Nephron progenitor cell (in vitro differentiated cells): ENCODE data around the gene GJB4.

ENCODE experiments used
- DNase-seq: peaks from one replicate; pipeline ENCODE4 v3.0.0; 2021
- H3K27ac Mint-ChIP-seq: 2 replicates; pipeline ENCODE4 v1.8.0; 2021; ENCODE audit warnings: mild to moderate bottlenecking, moderate library complexity, mixed read lengths
- H3K27me3 Mint-ChIP-seq: 2 replicates; pipeline ENCODE4 v1.8.0; 2021; ENCODE audit warnings: mild to moderate bottlenecking, low read depth, mixed read lengths; ENCODE audit not compliant: poor library complexity
- H3K36me3 Mint-ChIP-seq: 2 replicates; pipeline ENCODE4 v1.8.0; 2021; ENCODE audit warnings: low read depth, mixed read lengths
- H3K4me1 Mint-ChIP-seq: 2 replicates; pipeline ENCODE4 v1.8.0; 2021; ENCODE audit warnings: mixed read lengths
- H3K4me3 Mint-ChIP-seq: 2 replicates; pipeline ENCODE4 v1.8.0; 2021; ENCODE audit warnings: mild to moderate bottlenecking, moderate library complexity, mixed read lengths
- H3K9me3 Mint-ChIP-seq: 2 replicates; pipeline ENCODE4 v1.8.0; 2021; ENCODE audit warnings: mild to moderate bottlenecking, moderate library complexity, mixed read lengths
- CTCF ChIP-seq: fragments of 200-600 bp; sonication (generic); IDR thresholded peaks from 2 replicates; pipeline ENCODE4 v1.5.0; 2021; ENCODE audit warnings: antibody characterized with exemption

GJB4 gene

DNA sequence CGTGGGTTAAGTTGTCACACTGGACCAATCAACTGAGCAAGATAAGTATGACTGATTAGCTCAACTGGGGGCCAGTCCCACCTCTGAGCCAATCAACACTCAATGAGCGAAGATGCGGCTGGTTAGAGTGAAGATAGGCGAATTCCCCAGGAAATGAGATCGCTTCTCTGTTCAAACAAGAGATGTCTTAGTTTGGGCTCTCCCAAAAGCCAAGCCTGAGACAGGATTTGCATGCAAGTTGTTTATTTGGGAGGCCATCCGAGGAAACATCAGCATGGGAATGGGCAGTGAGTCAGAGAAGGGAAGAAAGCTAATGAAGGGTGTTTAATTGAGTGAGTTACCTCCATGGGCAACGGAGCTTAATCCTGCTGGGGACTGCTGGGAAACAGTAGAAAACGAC lies 9.5 kb upstream of the GJB4 start:
- DNase-seq = no peak
- no peak for TF ChIP-seq CTCF
- Mint-ChIP-seq H3K27me3 (peaks cover 31% of the 10 kb centered on the region), H3K4me1 (no peaks in the 10 kb centered on the region), H3K36me3 (no peaks in the 10 kb centered on the region), H3K27ac (no peak overlapping the region), H3K4me3 (no peak overlapping the region), H3K9me3 (no peaks in the 10 kb centered on the region)

GRCh38 chr1:34750610-34751009 lies 8.9 kb upstream of the GJB4 start:
- no peaks in the 10 kb centered on the region for H3K36me3 Mint-ChIP-seq
- no peaks in the 10 kb centered on the region for H3K4me1 Mint-ChIP-seq
- peaks cover 28% of the 10 kb centered on the region for H3K27me3 Mint-ChIP-seq
- H3K27ac Mint-ChIP-seq = no peak overlapping the region
- TF ChIP-seq CTCF = no peak
- no peak overlapping the region for H3K4me3 Mint-ChIP-seq
- DNase-seq = no peak
- H3K9me3 Mint-ChIP-seq = no peaks in the 10 kb centered on the region

GRCh38 chr1:34753163-34753562 lies 6.4 kb upstream of the GJB4 start:
- no peak overlapping the region for H3K27ac Mint-ChIP-seq
- H3K36me3 Mint-ChIP-seq = no peaks in the 10 kb centered on the region
- no peak for DNase-seq

DNA sequence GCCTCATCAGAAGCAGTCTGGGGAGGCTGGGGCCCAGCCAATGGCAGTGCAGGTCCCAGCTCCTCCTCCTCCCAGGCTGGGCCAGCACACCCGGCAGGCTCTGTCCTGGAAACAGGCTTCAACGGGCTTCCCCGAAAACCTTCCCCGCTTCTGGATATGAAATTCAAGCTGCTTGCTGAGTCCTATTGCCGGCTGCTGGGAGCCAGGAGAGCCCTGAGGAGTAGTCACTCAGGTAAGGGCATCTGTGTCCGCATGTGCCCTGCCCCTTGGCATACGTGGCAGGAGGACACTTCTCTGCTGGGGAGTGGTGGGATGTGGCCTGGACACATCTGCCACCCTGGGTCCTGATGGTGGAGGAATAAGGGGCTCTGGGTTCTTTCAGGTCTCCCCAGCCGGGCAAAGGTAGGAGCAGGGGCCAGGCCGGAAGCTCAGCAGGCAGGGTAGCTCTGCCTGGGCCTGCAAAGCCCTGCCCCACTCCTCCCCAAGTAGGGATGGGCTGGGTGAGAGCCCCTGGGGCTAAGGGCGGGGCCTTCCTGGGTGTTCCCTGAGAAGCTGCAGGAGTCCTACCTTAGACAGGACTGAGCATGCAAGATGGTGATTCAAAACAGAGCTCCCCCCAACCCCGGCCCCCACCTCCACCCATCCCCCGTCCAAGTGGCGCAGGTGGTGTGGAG lies 4.4 kb upstream of the GJB4 start, which contains the start of gene GJB5:
GJB5 (plus strand) TSS at position 84 of the 674 bp plus-strand sequence. CDS start 2,284 bp downstream, outside the sequence.
- no peak within 1 kb of the TSS for H3K27ac Mint-ChIP-seq
- H3K4me1 Mint-ChIP-seq = no peaks in the 10 kb centered on the region
- peaks cover 21% of the 10 kb centered on the region for H3K27me3 Mint-ChIP-seq
- no peak for TF ChIP-seq CTCF
- H3K9me3 Mint-ChIP-seq = no peaks in the 10 kb centered on the region
- H3K36me3 Mint-ChIP-seq = no peaks in the 10 kb centered on the region
- H3K4me3 Mint-ChIP-seq = no peak within 1 kb of the TSS
- DNase-seq = no peak

More at GRCh38 chr1:34753163-34753562, 6.4 kb upstream of the GJB4 start:
- H3K4me1 Mint-ChIP-seq = no peaks in the 10 kb centered on the region
- H3K9me3 Mint-ChIP-seq = no peaks in the 10 kb centered on the region
- no peak for TF ChIP-seq CTCF
- H3K27me3 Mint-ChIP-seq = peaks cover 27% of the 10 kb centered on the region
- H3K4me3 Mint-ChIP-seq = no peak overlapping the region

- no peak for TF ChIP-seq CTCF
- H3K4me3 Mint-ChIP-seq = no peak overlapping the region
- no peaks in the 10 kb centered on the region for H3K36me3 Mint-ChIP-seq
- H3K9me3 Mint-ChIP-seq = no peaks in the 10 kb centered on the region
- peaks cover 18% of the 10 kb centered on the region for H3K27me3 Mint-ChIP-seq
- no peaks in the 10 kb centered on the region for H3K4me1 Mint-ChIP-seq
- H3K27ac Mint-ChIP-seq = no peak overlapping the region
- no peak for DNase-seq
These were observed 3.6 kb upstream of the GJB4 start for GRCh38 chr1:34755961-34756360.

DNA sequence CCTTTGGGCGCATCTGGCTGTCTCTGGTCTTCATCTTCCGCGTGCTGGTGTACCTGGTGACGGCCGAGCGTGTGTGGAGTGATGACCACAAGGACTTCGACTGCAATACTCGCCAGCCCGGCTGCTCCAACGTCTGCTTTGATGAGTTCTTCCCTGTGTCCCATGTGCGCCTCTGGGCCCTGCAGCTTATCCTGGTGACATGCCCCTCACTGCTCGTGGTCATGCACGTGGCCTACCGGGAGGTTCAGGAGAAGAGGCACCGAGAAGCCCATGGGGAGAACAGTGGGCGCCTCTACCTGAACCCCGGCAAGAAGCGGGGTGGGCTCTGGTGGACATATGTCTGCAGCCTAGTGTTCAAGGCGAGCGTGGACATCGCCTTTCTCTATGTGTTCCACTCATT lies 2.2 kb upstream of the GJB4 start:
- Mint-ChIP-seq H3K27ac (no peak overlapping the region), H3K4me3 (no peak overlapping the region), H3K27me3 (peaks cover 11% of the 10 kb centered on the region), H3K4me1 (no peaks in the 10 kb centered on the region), H3K9me3 (no peaks in the 10 kb centered on the region), H3K36me3 (no peaks in the 10 kb centered on the region)
- no peak for DNase-seq
- no peak for TF ChIP-seq CTCF
